GM18517 (cell line): ENCODE results near the gene SH3PXD2A.

Experiments used
- ATAC-seq: cut with Tn5 transposase; IDR thresholded peaks from one replicate; pipeline ENCODE4 v1.9.1; 2021; ENCODE audit warnings: mild to moderate bottlenecking, moderate library complexity; ENCODE audit not compliant: unreplicated experiment

SH3PXD2A gene

GRCh38 chr10:103855424-103855823 is at the start of gene SH3PXD2A:
TSS of gene SH3PXD2A (minus strand) at chr10:103855576. CDS start at chr10:103855266, 310 bp downstream.
- ATAC-seq, result no peak

- ATAC-seq, result no peak
Measured at GRCh38 chr10:103901299-103901698, 45.9 kb upstream of the SH3PXD2A start.

- ATAC-seq, result no peak
Measured at GRCh38 chr10:103899312-103899711, 43.9 kb upstream of the SH3PXD2A start.

- no peak for ATAC-seq
Measured at GRCh38 chr10:103897241-103897774, 41.9 kb upstream of the SH3PXD2A start.

GRCh38 chr10:103896225-103896624 is 40.8 kb upstream of the SH3PXD2A start:
- ATAC-seq, result no peak

GRCh38 chr10:103895411-103896186 is 40.2 kb upstream of the SH3PXD2A start:
- ATAC-seq, result no peak

GRCh38 chr10:103894441-103894864 is 39.1 kb upstream of the SH3PXD2A start:
- ATAC-seq, result no peak

GRCh38 chr10:103893817-103894216 is 38.4 kb upstream of the SH3PXD2A start:
- ATAC-seq, result no peak

GRCh38 chr10:103892181-103892580 is 36.8 kb upstream of the SH3PXD2A start:
- ATAC-seq, result no peak

- ATAC-seq, result no peak
Measured at GRCh38 chr10:103890688-103891087, 35.3 kb upstream of the SH3PXD2A start.

- no peak for ATAC-seq
Measured at GRCh38 chr10:103890194-103890658, 34.9 kb upstream of the SH3PXD2A start.

- ATAC-seq, result no peak
Measured at GRCh38 chr10:103889121-103889720, 33.8 kb upstream of the SH3PXD2A start.

GRCh38 chr10:103888113-103888841 is 32.9 kb upstream of the SH3PXD2A start:
- ATAC-seq, result no peak

- ATAC-seq, result no peak
Measured at GRCh38 chr10:103885617-103886016, 30.2 kb upstream of the SH3PXD2A start.

- no peak for ATAC-seq
Measured at GRCh38 chr10:103884681-103885139, 29.3 kb upstream of the SH3PXD2A start.

- ATAC-seq, result no peak
Measured at GRCh38 chr10:103882285-103883007, 27.1 kb upstream of the SH3PXD2A start.

- ATAC-seq, result no peak
Measured at GRCh38 chr10:103881416-103882284, 26.3 kb upstream of the SH3PXD2A start.

- no peak for ATAC-seq
Measured at GRCh38 chr10:103879831-103880230, 24.5 kb upstream of the SH3PXD2A start.

- no peak for ATAC-seq
Measured at GRCh38 chr10:103879409-103879808, 24.0 kb upstream of the SH3PXD2A start.

GRCh38 chr10:103877861-103878260 is 22.5 kb upstream of the SH3PXD2A start:
- no peak for ATAC-seq
